ENCODE measurements around the gene TKT. TPM values are rescaled to one million over a fixed set of nuclear protein-coding genes. Genes with fewer than 3 reads are reported as not detected.
A peak's percentile ranks its signal among the peaks of the same experiment; 100 is the strongest.

TKT gene
- total and polyA plus RNA-seq, 2 of the 13 experiments (the other 11 are each of a cell fraction or from before 2014, with no cell fraction given): 150 to 238 TPM

DNA sequence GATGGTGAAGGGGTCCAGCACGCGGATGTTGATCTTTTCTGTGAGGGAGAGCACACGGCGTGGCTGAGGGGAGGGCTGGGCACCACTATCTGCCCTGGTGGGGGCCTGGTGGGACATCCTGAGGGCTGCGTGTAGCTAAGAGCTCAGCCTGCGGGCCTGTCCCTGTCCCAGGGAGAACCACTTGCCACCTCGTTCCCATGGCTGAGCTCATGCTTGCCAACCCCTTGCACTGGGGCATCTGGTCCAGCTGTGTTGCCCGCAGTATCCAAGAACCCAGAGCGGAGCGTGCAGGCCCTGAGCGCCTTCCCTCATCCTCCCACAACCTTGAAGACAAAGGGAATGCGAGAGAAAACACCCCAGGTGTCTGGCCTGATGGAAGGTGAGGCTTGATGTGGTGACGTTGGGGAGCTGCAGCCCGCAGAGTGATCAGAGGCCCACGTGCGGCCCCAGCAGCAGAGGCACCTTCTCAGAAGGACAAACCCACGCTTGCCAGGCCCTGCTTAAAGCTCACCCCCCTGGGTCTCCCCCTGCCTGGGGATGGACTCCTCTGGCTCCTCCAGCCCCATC, 28.9 kb downstream of the TKT start:
- POLR2A ChIA-PET: no interaction called here

DNA sequence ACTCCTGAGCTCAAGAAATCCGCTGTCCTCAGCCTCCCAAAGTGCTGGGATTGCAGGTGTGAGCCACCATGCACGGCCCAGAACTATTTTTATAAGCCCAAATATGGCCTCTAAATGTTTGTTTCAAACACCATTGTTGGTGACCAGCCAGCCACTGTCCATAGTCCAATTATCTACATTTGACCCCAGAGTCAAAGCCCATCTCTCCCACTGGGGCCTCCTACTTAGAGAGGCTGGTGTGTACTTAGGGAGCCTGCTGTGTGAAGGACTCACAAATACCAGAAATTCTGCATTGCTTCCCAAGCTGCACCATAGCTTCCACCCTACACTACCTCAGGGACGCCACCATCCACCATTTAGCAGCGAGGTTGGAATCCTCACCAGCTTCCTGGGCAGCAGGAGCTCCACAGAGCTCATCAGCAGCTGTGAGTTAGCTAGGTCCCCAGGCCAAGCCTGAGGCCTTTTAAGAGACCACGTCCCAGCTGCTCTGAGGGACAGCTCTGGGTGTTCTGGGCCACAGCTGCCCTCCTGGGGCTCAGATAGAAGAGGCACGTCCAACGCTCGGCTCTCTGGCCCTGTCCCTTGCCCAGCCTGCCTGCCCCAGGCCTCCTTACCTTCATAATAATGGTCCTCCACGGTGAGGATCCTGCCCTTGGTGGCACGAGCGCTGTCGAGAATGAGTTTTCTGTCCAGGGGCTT, 29.5 kb downstream of the TKT start:
- H3K27me3 ChIP-seq (ENCODE audit: control insufficient read depth in 1 of 2, insufficient read depth in 2 of 2, low read length in 2 of 2): no peaks in the 10 kb centered on the region
- H3K9me3 ChIP-seq (ENCODE audit: low read length): no peaks in the 10 kb centered on the region
- H3K4me3 ChIP-seq (replicated peaks in 1 of 3; ENCODE audit: insufficient read depth in 1 of 3, low read depth in 2 of 3, low read length in 3 of 3): no peak overlapping the region
- BruUV-seq (replicated peaks): no TSS peak
- CTCF ChIA-PET (ENCODE audit: low intra/inter-chr PET ratio, low total read pairs): no interaction called here
- no peak overlapping the region for H2AFZ ChIP-seq (ENCODE audit: low read length)
- H3K4me1 ChIP-seq (ENCODE audit: insufficient read depth, low read length): peaks cover 56% of the 10 kb centered on the region
- intact Hi-C loops (cut with micrococcal nuclease; ENCODE audit: unreplicated experiment) (no loop called here), in situ Hi-C loops (cut with HindIII; ENCODE audit: extremely low pct_ligation_motif_present, low pct_unique_long_range_greater_than_20kb) (no loop called here)
- H3K4me2 ChIP-seq (ENCODE audit: low read depth, low read length): no peak overlapping the region
- POLR2A ChIA-PET: no interaction called here
- ATAC-seq (no peak), FAIRE-seq (no peak), DNase-seq (ENCODE audit: low spot score) (peak; percentile 21)
- WGBS (ENCODE audit: low lambda C conversion rate): 80% methylated on average over 2 of the region's 12 CpGs
- H3K9ac ChIP-seq (ENCODE audit: insufficient read depth, low read depth, low read length): no peak overlapping the region
- peak; percentile 29 for TF ChIP-seq RBM22 (optimal IDR thresholded peaks at IDR 0.05; ENCODE audit: low read length)
- TF ChIP-seq, protein P1, sequence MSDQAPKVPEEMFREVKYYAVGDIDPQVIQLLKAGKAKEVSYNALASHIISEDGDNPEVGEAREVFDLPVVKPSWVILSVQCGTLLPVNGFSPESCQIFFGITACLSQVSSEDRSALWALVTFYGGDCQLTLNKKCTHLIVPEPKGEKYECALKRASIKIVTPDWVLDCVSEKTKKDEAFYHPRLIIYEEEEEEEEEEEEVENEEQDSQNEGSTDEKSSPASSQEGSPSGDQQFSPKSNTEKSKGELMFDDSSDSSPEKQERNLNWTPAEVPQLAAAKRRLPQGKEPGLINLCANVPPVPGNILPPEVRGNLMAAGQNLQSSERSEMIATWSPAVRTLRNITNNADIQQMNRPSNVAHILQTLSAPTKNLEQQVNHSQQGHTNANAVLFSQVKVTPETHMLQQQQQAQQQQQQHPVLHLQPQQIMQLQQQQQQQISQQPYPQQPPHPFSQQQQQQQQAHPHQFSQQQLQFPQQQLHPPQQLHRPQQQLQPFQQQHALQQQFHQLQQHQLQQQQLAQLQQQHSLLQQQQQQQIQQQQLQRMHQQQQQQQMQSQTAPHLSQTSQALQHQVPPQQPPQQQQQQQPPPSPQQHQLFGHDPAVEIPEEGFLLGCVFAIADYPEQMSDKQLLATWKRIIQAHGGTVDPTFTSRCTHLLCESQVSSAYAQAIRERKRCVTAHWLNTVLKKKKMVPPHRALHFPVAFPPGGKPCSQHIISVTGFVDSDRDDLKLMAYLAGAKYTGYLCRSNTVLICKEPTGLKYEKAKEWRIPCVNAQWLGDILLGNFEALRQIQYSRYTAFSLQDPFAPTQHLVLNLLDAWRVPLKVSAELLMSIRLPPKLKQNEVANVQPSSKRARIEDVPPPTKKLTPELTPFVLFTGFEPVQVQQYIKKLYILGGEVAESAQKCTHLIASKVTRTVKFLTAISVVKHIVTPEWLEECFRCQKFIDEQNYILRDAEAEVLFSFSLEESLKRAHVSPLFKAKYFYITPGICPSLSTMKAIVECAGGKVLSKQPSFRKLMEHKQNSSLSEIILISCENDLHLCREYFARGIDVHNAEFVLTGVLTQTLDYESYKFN (CRISPR knock-in tag; conservative IDR thresholded peaks at IDR 0.05): 0 out of 2 replicates have a peak, but pooled peaks have one; percentile 14
- TF ChIP-seq SOX6 (IDR thresholded peaks at IDR 0.05): no peak
- TF ChIP-seq SOX6 (CRISPR knock-in tag; IDR thresholded peaks at IDR 0.05): 0 out of 2 replicates have a peak, but pooled peaks have one; percentile 13
- no peak for TF ChIP-seq ZFP36 (IDR thresholded peaks at IDR 0.05; ENCODE audit: borderline replicate concordance, low read depth, low read length, partially characterized antibody)
- TF ChIP-seq, protein P2, sequence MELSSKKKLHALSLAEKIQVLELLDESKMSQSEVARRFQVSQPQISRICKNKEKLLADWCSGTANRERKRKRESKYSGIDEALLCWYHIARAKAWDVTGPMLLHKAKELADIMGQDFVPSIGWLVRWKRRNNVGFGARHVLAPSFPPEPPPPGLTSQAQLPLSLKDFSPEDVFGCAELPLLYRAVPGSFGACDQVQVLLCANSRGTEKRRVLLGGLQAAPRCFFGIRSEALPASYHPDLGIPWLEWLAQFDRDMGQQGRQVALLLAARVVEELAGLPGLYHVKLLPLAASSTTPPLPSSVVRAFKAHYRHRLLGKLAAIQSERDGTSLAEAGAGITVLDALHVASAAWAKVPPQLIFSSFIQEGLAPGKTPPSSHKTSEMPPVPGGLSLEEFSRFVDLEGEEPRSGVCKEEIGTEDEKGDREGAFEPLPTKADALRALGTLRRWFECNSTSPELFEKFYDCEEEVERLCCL (CRISPR knock-in tag; IDR thresholded peaks at IDR 0.05; ENCODE audit: borderline replicate concordance): no peak
- TF ChIP-seq JUN (CRISPR knock-in tag; IDR thresholded peaks at IDR 0.05): no peak
- TF ChIP-seq SRF (IDR thresholded peaks at IDR 0.05; ENCODE audit: low read depth, low read length): 0 out of 2 replicates have a peak, but pooled peaks have one; percentile 23
- TF ChIP-seq NCOR1 (IDR thresholded peaks at IDR 0.05; ENCODE audit: borderline replicate concordance, low read length): peak; percentile 49; the same call in 1 of the 2 replicates
- peak; percentile 54 for TF ChIP-seq HNF4A (CRISPR knock-in tag; IDR thresholded peaks at IDR 0.05)
- TF ChIP-seq ZKSCAN5 (CRISPR knock-in tag; IDR thresholded peaks at IDR 0.05): no peak
- peaks cover 45 to 74% of the 10 kb centered on the region in 2 experiments for H3K36me3 ChIP-seq (replicated peaks in 1 of 2; ENCODE audit: control insufficient read depth in 1 of 2, insufficient read depth in 2 of 2, low read length in 2 of 2)
- 0 out of 2 replicates have a peak, but pooled peaks cover 3% of the 10 kb centered on the region for H4K20me1 ChIP-seq (ENCODE audit: insufficient read depth, low read length)
- H3K79me2 ChIP-seq (ENCODE audit: insufficient read depth, low read length): no peaks in the 10 kb centered on the region
- H3K27ac ChIP-seq (ENCODE audit: extremely low read length, insufficient read depth, low read length): peak overlapping the region; percentile 53

More for the DNA sequence above, 28.9 kb downstream of the TKT start:
- Histone ChIP-seq H3K4me1 (ENCODE audit: insufficient read depth, low read length) (peaks cover 50% of the 10 kb centered on the region), H3K9ac (ENCODE audit: insufficient read depth, low read depth, low read length) (no peak overlapping the region), H3K27ac (ENCODE audit: extremely low read length, insufficient read depth, low read length) (peak overlapping the region; percentile 53), H3K27me3 (ENCODE audit: control insufficient read depth in 1 of 2, insufficient read depth in 2 of 2, low read length in 2 of 2) (no peaks in the 10 kb centered on the region), H2AFZ (ENCODE audit: low read length) (no peak overlapping the region), H3K36me3 (replicated peaks in 1 of 2; ENCODE audit: control insufficient read depth in 1 of 2, insufficient read depth in 2 of 2, low read length in 2 of 2) (peaks cover 49 to 80% of the 10 kb centered on the region in 2 experiments), H4K20me1 (ENCODE audit: insufficient read depth, low read length) (0 out of 2 replicates have a peak, but pooled peaks cover 3% of the 10 kb centered on the region), H3K9me3 (ENCODE audit: low read length) (no peaks in the 10 kb centered on the region), H3K4me2 (ENCODE audit: low read depth, low read length) (no peak overlapping the region), H3K4me3 (replicated peaks in 1 of 3; ENCODE audit: insufficient read depth in 1 of 3, low read depth in 2 of 3, low read length in 3 of 3) (no peak overlapping the region), H3K79me2 (ENCODE audit: insufficient read depth, low read length) (no peaks in the 10 kb centered on the region)
- ATAC-seq (no peak), FAIRE-seq (no peak), DNase-seq (ENCODE audit: low spot score) (no peak)
- TF ChIP-seq CEBPG (CRISPR knock-in tag; IDR thresholded peaks at IDR 0.05): no peak
- peak; percentile 84 for TF ChIP-seq AGO2 (optimal IDR thresholded peaks at IDR 0.05; ENCODE audit: low read depth, low read length)
- intact Hi-C loops (cut with micrococcal nuclease; ENCODE audit: unreplicated experiment): no loop called here
- CTCF ChIA-PET (ENCODE audit: low intra/inter-chr PET ratio, low total read pairs): no interaction called here
- BruUV-seq (replicated peaks): no TSS peak
- WGBS (ENCODE audit: low lambda C conversion rate): 98% methylated on average over 9 of the region's 17 CpGs
- in situ Hi-C loops (cut with HindIII; ENCODE audit: extremely low pct_ligation_motif_present, low pct_unique_long_range_greater_than_20kb): no loop called here
